Ovary (tissue), 3 donors: ENCODE results near the gene LRMDA.
"Not testable (repeated sequence)": the region's sequence is repeated elsewhere in the genome, so short reads cannot be mapped to it uniquely, and the experiment has no call there.

Source experiments
- POLR2A ChIP-seq: fragments of 450-650 bp; IDR thresholded peaks from one replicate; pipeline ENCODE4 v1.6.1; 2017; ENCODE audit warnings: antibody characterized with exemption, mild to moderate bottlenecking, moderate library complexity
- TF ChIP-seq, protein P1 (sequence below), 3 donors: fragments of 450-650 bp in 2 of 3; fragments of 200-600 bp in 1 of 3; IDR thresholded peaks; one replicate each; pipeline versions ENCODE4 v1.5.1 to v1.8.0; 2016 to 2022; ENCODE audit warnings: antibody characterized with exemption in 3 of 3, mild to moderate bottlenecking in 1 of 3
- donor health status: DM: no; HTN: no; CAD: no.

DNA sequence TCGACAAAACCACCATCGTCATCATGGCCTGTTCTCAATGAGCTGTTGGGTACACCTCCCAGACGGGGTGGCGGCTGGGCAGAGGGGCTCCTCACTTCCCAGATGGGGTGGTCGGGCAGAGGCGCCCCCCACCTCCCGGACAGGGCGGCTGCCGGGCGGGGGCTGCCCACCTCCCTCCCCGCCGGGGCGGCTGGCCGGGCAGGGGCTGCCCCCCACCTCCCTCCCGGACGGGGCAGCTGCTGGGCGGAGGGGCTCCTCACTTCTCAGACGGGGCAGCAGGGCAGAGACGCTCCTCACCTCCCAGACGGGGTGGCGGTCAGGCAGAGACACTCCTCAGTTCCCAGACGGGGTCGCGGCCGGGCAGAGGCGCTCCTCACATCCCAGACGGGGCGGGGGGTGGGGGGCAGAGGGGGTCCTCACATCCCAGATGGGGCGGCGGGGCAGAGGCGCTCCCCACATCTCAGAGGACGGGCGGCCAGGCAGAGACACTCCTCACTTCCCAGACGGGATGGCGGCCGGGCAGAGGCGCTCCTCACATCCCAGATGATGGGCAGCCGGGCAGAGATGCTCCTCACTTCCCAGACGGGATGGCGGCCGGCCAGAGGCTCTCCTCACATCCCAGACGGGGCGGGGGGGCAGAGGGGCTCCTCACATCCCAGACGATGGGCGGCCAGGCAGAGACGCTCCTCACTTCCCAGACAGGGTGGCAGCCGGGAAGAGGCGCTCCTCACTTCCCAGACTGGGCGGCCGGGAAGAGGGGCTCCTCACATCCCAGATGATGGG, 318.9 kb downstream of the LRMDA start:
- TF ChIP-seq, protein P1, sequence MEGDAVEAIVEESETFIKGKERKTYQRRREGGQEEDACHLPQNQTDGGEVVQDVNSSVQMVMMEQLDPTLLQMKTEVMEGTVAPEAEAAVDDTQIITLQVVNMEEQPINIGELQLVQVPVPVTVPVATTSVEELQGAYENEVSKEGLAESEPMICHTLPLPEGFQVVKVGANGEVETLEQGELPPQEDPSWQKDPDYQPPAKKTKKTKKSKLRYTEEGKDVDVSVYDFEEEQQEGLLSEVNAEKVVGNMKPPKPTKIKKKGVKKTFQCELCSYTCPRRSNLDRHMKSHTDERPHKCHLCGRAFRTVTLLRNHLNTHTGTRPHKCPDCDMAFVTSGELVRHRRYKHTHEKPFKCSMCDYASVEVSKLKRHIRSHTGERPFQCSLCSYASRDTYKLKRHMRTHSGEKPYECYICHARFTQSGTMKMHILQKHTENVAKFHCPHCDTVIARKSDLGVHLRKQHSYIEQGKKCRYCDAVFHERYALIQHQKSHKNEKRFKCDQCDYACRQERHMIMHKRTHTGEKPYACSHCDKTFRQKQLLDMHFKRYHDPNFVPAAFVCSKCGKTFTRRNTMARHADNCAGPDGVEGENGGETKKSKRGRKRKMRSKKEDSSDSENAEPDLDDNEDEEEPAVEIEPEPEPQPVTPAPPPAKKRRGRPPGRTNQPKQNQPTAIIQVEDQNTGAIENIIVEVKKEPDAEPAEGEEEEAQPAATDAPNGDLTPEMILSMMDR (IDR thresholded peaks at IDR 0.05), result not testable (repeated sequence)
- TF ChIP-seq POLR2A, result not testable (repeated sequence)
